OCI-LY7 (cell line): ENCODE data around the gene ORC6.

Experiments used
- EZH2phosphoT487 ChIP-seq: fragments of 200-600 bp; sonication (generic); IDR thresholded peaks from 2 replicates; pipeline ENCODE4 v1.6.1; 2018; ENCODE audit warnings: low read depth, borderline replicate concordance, mild to moderate bottlenecking, mixed run types, antibody characterized with exemption, low read length, moderate library complexity, mixed read lengths
- TF ChIP-seq, protein P1 (sequence below): fragments of 200-600 bp; sonication (generic); conservative IDR thresholded peaks from 2 replicates; pipeline ENCODE4 v1.5.1; 2014; ENCODE audit warnings: mild to moderate bottlenecking, antibody characterized with exemption, low read length, moderate library complexity, mixed read lengths

DNA sequence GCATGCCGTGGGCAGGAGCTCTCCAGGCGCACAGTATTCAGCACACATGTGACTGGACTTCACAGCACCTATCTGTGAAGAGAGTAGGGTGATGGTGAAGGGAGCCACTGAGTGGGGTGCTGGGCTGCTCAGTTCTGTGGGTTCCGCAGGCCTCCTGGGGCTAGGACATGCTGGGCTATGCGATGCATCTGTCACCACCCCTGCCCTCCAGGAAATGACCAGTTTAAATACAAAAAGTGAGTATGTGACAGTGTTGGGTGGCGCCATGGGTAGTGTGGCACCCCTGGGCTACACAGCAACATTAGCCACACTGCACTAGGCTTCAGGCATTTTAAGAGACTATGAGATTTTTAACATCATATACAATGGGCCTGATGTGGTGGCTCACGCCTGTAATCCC lies 30.1 kb downstream of the ORC6 start:
- TF ChIP-seq, protein P1, sequence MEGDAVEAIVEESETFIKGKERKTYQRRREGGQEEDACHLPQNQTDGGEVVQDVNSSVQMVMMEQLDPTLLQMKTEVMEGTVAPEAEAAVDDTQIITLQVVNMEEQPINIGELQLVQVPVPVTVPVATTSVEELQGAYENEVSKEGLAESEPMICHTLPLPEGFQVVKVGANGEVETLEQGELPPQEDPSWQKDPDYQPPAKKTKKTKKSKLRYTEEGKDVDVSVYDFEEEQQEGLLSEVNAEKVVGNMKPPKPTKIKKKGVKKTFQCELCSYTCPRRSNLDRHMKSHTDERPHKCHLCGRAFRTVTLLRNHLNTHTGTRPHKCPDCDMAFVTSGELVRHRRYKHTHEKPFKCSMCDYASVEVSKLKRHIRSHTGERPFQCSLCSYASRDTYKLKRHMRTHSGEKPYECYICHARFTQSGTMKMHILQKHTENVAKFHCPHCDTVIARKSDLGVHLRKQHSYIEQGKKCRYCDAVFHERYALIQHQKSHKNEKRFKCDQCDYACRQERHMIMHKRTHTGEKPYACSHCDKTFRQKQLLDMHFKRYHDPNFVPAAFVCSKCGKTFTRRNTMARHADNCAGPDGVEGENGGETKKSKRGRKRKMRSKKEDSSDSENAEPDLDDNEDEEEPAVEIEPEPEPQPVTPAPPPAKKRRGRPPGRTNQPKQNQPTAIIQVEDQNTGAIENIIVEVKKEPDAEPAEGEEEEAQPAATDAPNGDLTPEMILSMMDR = no peak
- TF ChIP-seq EZH2phosphoT487 = no peak
